Stimulated activated CD4-positive, alpha-beta T cell treated with anti-CD3 and anti-CD28 coated beads, Interleukin-12 subunit alpha, Interleukin-12 subunit beta, amount 100 ng/mL, for 24 hours (primary cell): Measurements from ENCODE around the gene CSTPP1.
A peak's percentile ranks its signal among the peaks of the same experiment; 100 is the strongest.

Experiments used
- DNase-seq, 2 experiments: peaks; one replicate each; pipeline ENCODE4 v3.0.0-alpha.2; 2020; ENCODE audit warnings: low read depth in 2 of 2

The CSTPP1 gene

DNA sequence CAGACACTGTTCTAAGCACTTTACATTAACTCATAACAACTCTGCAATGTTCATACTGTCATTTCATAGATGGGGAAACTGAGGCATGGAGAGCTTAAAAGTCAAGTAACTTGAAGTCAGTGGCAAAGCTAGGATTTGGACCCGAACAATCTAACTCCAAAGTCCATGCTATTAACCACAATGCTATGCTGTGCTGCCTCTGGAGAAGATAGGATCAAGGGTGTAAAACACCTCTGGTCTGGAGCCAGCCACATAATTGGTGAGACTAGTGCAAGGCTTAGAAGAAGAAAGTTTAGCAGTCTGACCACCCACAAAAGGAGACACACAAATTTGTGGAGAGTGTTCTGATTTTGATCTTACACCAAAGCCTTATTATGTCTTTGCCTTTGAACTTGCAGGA is 196.4 kb downstream of the CSTPP1 start:
- DNase-seq, result no peak

DNA sequence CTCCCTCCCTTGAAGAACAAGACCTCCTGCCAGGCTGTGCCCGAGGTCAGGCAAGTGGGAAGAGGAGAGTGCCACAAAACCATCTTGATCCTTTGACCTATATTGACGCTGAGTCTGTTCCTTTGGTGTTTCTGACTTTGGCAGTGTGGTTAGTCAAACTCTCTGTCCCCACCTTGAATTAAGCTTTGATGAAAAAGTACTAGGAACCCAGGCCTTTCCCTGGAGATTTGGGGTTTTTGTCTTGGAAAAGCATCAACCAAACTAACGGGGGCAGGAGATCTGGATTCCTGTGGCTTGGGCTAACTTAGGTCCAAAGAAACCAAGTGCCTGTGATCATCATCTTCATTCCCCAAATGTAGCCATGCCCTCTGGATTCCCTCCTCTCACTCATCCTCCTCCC is 199.8 kb downstream of the CSTPP1 start:
- no peak for DNase-seq

DNA sequence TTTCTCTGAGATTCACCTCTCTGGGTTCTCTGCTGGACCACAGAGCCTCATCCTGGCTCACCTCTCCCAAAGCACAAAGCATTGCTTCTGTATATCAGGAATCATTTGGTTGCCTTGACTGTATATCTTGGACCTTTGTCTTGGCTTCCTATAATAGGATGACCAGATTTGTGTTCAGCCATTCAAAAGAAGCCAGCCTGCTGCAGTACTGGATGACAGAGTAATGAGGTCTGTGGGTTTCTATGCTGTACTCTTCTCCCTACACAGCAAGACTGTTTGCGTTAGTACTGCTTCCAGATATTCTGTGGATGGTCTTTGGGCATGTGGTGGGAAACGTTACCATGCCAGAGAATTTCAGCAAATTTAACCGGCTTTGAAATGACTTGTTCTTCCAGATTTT is 200.4 kb downstream of the CSTPP1 start:
- no peak for DNase-seq

DNA sequence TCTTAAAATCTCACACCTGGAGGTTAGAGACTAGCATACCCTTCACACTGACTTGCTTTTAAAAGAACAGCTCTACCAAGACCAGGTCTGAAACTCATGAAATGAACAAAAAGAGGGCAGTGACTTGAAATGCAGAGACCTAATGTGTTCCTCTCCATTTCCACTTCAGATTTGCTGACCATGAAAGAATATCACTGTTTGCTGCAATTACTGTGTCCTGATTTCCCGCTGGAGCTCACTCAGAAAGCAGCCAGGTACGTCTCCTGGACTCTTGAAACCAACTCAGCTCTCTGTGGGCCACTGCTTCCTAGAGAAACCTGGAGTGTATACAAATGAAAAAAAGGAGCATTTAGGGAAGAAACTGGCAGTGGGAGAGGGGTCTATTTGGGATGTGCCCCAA is 200.9 kb downstream of the CSTPP1 start:
- no peak for DNase-seq

DNA sequence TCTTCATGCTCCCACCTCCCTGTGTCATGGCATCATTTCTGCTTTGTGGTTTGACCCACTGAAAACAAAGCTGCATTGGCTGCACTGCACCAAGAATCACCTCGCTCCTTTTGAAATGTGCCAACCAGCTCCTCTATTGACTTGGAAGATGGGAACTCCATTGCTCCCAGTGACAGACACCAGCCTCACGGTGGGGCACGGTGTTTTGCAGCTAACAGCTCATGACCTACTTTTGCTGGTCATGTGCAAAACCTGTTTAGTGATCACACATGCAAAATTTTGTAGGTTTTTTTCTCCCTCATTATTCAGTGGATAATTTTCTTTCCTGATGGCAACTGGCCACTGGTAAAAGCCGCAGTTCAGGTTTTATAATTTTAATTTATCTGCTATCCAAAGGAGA is 203.3 kb downstream of the CSTPP1 start:
- DNase-seq, result no peak

GRCh38 chr11:47143322-47143721 is 206.8 kb downstream of the CSTPP1 start:
- no peak for DNase-seq

DNA sequence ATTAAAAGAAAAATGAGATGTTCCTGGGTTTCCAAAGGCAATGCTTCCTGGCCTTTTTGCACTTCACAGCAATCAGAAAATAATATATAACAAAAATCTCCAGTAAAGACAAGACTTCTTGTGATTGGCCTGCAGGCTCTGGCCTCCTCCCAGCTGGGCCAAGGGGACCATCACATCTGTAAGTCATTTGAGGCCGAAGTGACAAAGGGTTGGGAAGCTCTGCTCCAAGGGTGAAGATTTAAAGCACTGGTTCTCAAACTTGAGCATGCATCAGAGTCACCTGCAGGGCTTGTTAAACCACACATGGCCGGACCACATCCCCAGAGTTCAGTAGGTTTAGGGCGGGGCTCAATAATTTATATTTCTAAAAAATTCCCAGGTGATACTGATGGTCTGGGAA is 208.0 kb downstream of the CSTPP1 start:
- DNase-seq, result no peak

DNA sequence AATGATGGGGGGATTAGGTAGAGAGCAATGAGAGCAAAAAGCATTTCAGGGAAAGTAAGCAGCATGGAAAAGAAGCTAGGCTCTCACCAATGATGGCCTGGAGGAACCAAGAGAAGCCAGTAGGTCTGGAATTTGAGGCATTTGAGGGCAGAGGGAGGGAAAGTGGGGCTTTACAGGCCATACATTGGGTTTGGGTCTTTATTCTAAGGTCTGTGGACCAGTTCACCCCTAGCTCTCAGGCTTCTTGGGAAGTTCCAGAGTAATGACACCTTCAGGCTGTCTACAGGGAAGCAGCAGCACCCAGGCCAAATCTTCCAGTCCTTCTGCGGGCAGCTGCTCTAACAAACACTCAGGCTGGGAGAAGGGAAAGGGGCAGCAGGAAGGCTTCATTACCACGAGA is 210.7 kb downstream of the CSTPP1 start:
- DNase-seq, result no peak

- DNase-seq, result no peak
Observed at GRCh38 chr11:47147681-47148080, 211.1 kb downstream of the CSTPP1 start.

DNA sequence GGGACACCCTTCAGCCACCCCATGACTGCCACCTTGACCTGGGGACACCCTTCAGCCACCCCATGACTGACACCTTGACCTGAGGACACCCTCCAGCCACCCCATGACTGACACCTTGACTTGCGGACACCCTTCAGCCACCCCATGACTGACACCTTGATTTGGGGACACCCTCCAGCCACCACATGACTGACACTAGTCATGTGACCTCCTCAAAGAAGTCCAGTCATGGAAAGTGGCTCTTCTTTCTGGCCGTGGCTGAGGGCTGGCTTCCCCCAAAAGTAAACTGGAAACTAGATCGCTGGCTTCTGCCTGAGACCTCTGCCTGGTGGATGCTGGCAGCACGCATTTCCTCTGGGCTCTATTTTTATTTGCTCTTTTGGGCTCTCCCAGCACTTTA is 211.7 kb downstream of the CSTPP1 start:
- no peak for DNase-seq

GRCh38 chr11:47148903-47149531 is 212.5 kb downstream of the CSTPP1 start:
- no peak for DNase-seq

- no peak for DNase-seq
Observed at GRCh38 chr11:47149782-47150181, 213.2 kb downstream of the CSTPP1 start.

DNA sequence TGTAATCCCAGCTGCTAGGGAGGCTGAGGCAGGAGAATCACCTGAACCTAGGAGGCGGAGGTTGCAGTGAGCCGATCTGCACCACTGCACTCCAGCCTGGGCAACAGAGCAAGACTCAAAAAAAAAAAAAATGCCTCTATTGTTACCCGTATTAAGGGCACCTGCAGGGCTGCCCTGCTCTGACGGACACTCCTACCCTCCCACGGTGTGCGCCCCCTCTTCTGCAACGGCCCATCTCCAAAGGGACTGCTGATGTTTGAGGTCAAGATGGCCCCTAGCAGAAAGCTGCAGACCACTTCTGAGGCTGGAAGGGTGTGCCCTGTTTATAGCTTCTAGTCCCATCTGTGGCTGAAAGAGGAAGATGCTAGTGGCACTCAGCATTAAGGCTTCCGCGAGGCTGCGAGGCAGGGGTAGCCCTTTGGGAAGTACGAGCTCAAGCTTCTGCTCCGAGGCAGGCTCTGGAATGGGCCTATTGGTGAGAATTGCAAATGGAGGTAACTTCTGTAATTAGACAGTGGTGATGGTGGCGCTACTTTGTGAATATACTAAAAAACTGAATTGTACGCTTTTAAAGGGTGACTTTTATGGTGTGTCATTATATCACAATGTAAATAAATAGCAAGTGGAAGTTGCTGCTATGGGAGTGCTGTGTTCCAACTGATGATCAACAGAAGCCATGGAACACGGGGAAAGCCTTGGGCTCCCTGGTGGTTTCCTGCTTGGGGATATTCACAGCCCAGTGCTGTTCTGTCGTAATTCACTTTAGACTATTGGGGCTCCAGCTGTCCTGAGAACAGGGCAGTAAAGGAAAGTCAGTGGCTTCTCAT is 215.8 kb downstream of the CSTPP1 start:
- no peak for DNase-seq

GRCh38 chr11:47152953-47153950 is 216.7 kb downstream of the CSTPP1 start:
- peak; percentile 31 to 61 for DNase-seq

- no peak for DNase-seq
Observed at GRCh38 chr11:47154616-47155570, 218.3 kb downstream of the CSTPP1 start.

GRCh38 chr11:47155879-47156278 is 219.3 kb downstream of the CSTPP1 start:
- no peak for DNase-seq

- DNase-seq, result no peak
Observed at GRCh38 chr11:47156333-47156732, 219.8 kb downstream of the CSTPP1 start.

DNA sequence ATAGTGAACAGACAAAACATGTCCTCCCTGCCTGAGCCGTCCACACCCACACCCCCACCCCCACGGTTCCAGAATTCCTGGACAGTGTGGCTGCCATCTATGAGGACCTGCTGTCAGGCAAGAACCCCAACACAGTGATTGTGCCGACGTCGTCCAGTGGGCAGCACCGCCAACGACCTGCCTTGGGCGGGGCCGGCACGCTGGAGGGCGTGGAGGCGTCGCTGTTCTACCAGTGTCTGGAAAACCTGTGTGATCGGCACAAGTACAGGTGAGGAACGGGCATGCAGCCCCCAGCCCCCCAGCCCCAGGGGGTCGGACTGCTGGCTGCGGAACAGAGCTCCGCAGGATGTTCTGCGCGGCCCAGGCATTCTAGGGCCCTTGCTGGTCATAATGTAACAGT is 220.4 kb downstream of the CSTPP1 start:
- DNase-seq, result no peak

DNA sequence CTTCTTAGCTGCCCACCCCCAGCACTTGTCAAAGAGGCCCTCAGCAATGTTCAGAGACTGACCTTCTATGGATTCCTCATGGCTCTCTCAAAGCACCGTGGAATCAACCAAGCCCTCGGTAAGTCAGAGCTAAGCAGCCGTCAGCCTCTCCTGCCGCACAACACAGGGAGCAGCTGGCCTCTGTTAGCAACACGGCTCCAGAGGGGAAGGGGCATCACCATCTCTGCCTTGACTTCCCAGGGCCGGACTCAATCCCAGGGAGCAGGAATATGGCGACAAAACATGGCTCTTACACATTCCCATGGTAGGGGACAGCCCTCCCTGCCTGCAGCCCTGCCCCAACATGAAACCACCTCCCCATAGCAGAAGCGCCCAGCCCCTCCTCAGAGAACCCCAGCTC is 221.2 kb downstream of the CSTPP1 start:
- DNase-seq, result no peak

GRCh38 chr11:47158242-47158641 is 221.7 kb downstream of the CSTPP1 start:
- DNase-seq, result no peak

GRCh38 chr11:47160753-47161133 is 224.2 kb downstream of the CSTPP1 start:
- no peak for DNase-seq
